Measurements from ENCODE around the gene POTEC.
"Not testable (repeated sequence)": the region's sequence is repeated elsewhere in the genome, so short reads cannot be mapped to it uniquely, and the experiment has no call there.

POTEC gene

DNA sequence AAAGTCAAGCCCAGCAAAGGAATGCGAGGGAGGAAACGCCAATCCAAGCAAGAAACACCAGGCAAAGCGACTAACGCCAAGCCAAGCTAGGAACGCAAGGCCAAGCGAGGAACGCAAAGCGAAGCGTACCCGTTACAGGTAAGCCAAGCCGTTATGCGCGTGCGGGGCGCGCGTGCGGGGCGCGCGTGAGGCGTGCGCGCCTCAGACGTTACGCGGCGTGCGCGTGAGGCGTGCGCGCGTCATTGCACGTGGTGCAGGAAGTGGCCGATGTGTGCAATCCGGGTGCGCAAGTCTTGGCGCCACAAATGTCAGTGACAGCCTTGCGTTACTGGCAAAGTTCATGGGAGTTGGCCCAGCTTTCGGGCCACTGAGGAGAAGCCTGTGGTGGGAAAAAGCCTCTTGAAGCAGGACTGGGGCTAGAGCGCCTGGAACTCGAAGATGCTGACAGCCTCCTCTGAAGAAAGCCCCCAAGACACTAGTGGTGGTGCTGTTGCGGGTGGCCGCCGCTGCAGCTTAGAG lies at the start of gene POTEC:
Gene POTEC, minus strand, starts transcription at position 155 of the 519 bp plus-strand sequence. CDS start 454 bp downstream, outside the sequence.
- not testable (repeated sequence) for DNase-seq (ENCODE audit: low read depth)

DNA sequence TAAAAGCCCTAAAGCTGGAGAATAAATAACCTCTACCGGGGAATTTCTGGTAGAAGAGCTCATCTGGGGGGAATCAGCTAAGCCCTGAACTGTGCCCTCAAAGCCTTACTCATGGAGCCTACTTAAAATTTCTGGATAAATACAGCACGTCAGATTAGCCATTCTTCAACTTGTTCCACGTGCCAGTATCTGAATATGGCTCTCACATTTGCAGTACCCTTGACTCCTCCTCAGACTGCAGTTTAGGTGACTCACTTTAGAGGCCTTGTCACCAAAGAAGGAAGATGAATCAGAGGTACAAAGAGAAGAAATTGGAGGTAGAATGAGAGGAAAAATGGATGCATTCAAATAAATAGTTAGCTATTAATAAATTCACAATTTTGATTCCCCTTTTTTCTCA lies 34.6 kb upstream of the POTEC start:
- no peak for DNase-seq (ENCODE audit: low read depth)

GRCh38 chr18:14559502-14559901 lies 16.1 kb upstream of the POTEC start:
- not testable (repeated sequence) for DNase-seq (ENCODE audit: low read depth)

- DNase-seq (ENCODE audit: low read depth), result not testable (repeated sequence)
Measured at GRCh38 chr18:14531659-14532058, 11.7 kb downstream of the POTEC start.

- DNase-seq (ENCODE audit: low read depth), result not testable (repeated sequence)
Measured at GRCh38 chr18:14510707-14511106, 32.7 kb downstream of the POTEC start.

DNA sequence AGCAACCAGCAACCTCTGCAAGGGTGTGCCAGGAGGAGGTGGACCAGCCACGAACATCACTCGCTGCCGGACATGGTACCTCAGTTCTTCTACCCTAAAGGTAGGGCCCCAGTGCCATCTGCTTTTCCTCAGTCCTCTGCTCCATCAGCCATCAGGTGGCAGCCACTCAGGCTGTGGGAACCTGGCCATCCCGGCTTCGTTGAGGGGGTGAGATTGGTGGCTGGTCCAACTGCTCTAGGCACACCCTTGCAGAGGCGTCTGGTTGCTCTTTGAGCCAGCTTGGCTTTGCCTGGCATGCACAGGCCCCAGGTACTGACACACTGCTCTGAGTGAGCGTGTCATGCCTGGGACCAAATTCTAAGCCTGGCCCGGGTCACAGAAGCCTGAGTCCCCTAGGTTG lies 39.7 kb downstream of the POTEC start:
- not testable (repeated sequence) for DNase-seq (ENCODE audit: low read depth)

- DNase-seq (ENCODE audit: low read depth), result not testable (repeated sequence)
Measured at GRCh38 chr18:14501894-14502293, 41.5 kb downstream of the POTEC start.

DNA sequence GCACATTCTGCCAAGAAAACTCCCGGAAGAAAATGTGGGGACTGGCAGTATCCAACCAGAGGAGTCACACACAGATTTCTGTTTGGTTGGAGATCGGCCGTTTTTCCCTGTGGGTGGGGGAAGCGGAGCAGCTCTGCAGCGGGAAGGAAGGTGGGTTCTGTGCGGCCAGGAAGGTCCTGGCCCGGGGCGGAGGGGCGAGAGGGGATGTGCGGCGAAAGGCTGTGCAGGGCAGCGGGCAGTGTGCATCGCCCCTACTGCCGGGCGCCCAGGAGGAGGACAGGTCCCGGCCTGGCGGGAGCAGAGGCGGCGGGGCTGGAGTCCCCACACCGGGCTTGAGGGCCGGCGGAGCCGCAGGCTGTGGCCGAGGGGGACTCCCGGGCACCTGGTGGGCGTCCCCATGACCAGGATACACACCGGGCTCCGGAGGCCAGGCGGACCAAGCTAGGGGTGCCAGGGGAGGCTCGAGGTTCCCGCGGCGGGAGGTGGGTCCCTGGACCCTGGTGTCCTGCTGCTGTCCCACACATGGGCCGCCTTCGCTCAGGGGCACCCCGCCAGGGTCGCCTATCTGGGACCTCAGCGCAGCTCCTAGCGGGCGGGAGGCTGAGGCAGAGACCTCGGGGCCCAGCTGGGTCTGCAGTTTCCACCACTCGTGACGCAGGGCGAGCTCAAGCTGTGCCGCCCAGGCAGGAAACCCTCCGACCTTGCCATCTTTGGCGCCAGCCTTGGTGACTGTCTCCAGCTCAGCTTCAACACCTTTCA lies 54.0 kb downstream of the POTEC start:
- not testable (repeated sequence) for DNase-seq (ENCODE audit: low read depth)

GRCh38 chr18:14488789-14489188 lies 54.6 kb downstream of the POTEC start:
- DNase-seq (ENCODE audit: low read depth), result not testable (repeated sequence)

DNA sequence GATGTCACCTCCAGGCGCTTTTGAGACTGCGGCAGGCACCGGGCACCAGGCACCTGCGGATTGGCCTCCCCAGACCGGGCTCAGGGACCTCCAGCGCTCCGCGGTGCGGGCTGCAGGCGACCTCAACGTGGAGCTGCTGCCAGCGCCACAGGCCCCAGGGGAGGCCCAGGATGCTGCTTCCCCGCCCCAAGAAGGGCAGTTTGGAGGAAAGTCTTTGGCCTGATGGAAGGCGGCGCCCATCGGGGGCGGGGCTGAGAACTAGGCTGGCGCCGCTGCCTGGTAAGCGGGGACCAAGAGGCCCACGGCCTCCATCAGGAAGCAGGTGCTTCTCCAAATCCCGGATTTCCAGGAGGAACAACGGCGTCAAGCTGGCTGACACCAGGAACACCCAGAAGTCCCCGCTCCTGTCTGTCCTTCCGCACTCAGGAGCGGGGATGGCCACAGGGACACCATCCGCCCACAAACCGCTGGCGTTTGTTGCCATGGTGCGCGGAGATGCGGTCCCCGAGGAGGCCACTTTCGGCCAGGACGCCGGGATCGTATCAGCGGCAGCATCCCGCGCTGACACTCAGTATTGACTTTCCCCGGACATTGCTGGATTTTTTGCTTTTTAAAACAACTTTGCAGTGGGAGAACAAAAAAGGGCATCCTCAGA lies 56.3 kb downstream of the POTEC start:
- not testable (repeated sequence) for DNase-seq (ENCODE audit: low read depth)

GRCh38 chr18:14479076-14479475 lies 64.3 kb downstream of the POTEC start:
- not testable (repeated sequence) for DNase-seq (ENCODE audit: low read depth)

- DNase-seq (ENCODE audit: low read depth), result not testable (repeated sequence)
Measured at GRCh38 chr18:14475520-14475919, 67.9 kb downstream of the POTEC start.

DNA sequence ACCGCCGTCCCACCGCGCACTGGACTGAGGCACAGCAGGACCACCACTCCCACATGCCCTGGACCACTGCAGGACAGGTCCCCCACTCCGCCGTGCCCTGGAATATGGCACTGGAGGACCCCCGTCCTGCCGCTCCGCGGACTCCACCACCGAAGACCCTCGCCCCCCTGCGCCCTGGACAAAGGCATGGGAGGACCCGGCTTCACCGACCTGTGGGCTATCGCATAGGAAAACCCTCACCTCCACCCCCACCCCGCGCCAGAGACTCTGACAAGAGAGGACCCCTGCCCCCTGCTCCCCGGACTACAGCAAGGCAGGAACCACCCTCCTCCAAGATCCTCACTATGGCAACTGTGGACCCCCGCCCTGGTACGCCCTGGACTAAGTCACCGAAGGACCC lies 68.6 kb downstream of the POTEC start:
- DNase-seq (ENCODE audit: low read depth), result not testable (repeated sequence)

GRCh38 chr18:14474007-14474720 lies 69.2 kb downstream of the POTEC start:
- DNase-seq (ENCODE audit: low read depth), result not testable (repeated sequence)

GRCh38 chr18:14473250-14474006 lies 70.0 kb downstream of the POTEC start:
- DNase-seq (ENCODE audit: low read depth), result not testable (repeated sequence)

- DNase-seq (ENCODE audit: low read depth), result not testable (repeated sequence)
Measured at GRCh38 chr18:14471286-14471685, 72.1 kb downstream of the POTEC start.

DNA sequence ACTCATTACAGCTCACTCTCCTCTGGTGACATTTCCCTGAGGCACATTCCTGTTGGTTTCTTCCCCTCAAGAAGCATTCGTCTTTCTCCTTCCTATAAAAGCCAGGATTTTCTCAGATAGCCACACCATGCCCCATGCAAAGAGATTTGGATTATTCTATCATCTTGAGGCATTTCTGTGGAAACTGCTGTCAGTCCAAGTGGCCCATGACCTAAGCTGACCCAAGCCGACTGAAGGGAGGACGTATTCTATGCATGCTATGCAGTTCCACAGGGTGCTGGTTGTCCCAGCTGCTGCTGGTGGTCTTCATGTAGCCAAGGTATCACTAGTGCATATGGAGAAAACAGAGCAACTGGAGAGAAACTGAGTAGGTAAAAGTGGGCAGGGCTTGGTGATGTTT lies 73.0 kb downstream of the POTEC start:
- DNase-seq (ENCODE audit: low read depth), result not testable (repeated sequence)

DNA sequence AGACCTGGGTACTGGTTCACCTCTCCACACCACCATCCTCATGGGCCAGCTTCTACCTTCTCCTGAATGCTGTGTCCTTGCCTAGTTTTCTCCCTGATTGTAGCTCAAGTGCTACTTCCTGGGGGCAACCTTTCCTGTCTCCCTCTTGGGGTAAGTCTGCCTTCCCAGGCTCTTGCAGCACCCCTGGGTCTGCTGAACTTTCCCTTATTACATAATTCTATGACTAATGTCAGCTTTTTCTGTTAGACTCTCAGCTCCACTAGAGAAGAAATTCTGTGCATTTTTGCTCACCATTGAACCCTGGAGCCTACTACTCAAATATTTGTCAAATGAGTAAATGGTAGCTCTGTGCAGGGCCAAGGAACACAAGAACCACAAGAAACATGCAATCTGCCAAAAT lies 73.4 kb downstream of the POTEC start:
- not testable (repeated sequence) for DNase-seq (ENCODE audit: low read depth)

GRCh38 chr18:14465989-14466388 lies 77.4 kb downstream of the POTEC start:
- DNase-seq (ENCODE audit: low read depth), result not testable (repeated sequence)
